Measurements from ENCODE around the gene RREB1.
A peak's percentile ranks its signal among the peaks of the same experiment; 100 is the strongest.

Gene RREB1

GRCh38 chr6:7241709-7242645 lies 134.2 kb downstream of the RREB1 start:
- no peak for TF ChIP-seq CTCF (IDR thresholded peaks at IDR 0.05; ENCODE audit: low read depth, low read length)
- no peak for DNase-seq (ENCODE audit: extremely low read depth, low read depth)

- no peak for DNase-seq (ENCODE audit: extremely low read depth, low read depth)
- no peak for TF ChIP-seq CTCF (IDR thresholded peaks at IDR 0.05; ENCODE audit: low read depth, low read length)
These were observed 135.0 kb downstream of the RREB1 start for GRCh38 chr6:7242835-7243178.

GRCh38 chr6:7243179-7243981 lies 135.6 kb downstream of the RREB1 start:
- peak; percentile 91 for TF ChIP-seq CTCF (IDR thresholded peaks at IDR 0.05; ENCODE audit: low read depth, low read length)
- DNase-seq (ENCODE audit: extremely low read depth, low read depth) = no peak

- no peak for TF ChIP-seq CTCF (IDR thresholded peaks at IDR 0.05; ENCODE audit: low read depth, low read length)
- no peak for DNase-seq (ENCODE audit: extremely low read depth, low read depth)
These were observed 138.1 kb downstream of the RREB1 start for GRCh38 chr6:7245668-7246393.

GRCh38 chr6:7246401-7247178 lies 138.8 kb downstream of the RREB1 start:
- TF ChIP-seq CTCF (IDR thresholded peaks at IDR 0.05; ENCODE audit: low read depth, low read length) = no peak; the same call in none of the 2 replicates
- DNase-seq (ENCODE audit: extremely low read depth, low read depth) = no peak

GRCh38 chr6:7247179-7247456 lies 139.4 kb downstream of the RREB1 start:
- no peak for DNase-seq (ENCODE audit: extremely low read depth, low read depth)
- TF ChIP-seq CTCF (IDR thresholded peaks at IDR 0.05; ENCODE audit: low read depth, low read length) = no peak
